ENCODE data around the gene CALD1.

The CALD1 gene

GRCh38 chr7:135001390-135002165 is 222.1 kb downstream of the CALD1 start:
- no peak for DNase-seq (ENCODE audit: low read depth)

- DNase-seq (ENCODE audit: low read depth), result no peak
Measured at GRCh38 chr7:135012229-135012628, 232.8 kb downstream of the CALD1 start.
